LHCN-M2 (cell line): ENCODE measurements around the gene B9D1. TPM values are rescaled to one million over a fixed set of nuclear protein-coding genes. Genes with fewer than 3 reads are reported as not detected.
A peak's percentile ranks its signal among the peaks of the same experiment; 100 is the strongest.

Experiments
- DNase-seq: peaks from one replicate; pipeline ENCODE4 v3.0.0-alpha.2; 2012; ENCODE audit warnings: low read depth
- total RNA-seq: library from RNA; depleted of rRNA; stranded (reverse); fragments of >200 nt; gene quantifications from 2 replicates; pipeline ENCODE4 v1.2.3, GENCODE V29; 2014

B9D1 gene
- total RNA-seq, 1 experiment from 2014 or later, result 37.9 TPM

DNA sequence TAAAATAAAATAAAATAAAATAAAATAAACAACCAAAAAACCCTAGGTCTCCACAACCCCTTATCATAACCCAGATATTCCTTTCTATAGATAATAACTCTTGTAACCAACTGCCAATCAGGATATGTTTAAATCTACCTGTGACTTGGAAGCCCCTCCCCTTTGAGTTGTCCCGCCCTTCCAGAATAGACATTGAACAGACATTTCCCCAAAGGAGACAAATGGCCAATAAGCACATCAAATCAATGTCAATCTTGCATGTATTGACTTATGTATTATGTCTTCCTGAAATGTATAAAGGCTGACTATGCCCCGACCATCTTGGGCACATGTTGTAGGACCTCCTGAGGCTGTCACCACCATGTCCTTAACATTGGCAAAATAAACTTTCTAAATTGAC, 14.3 kb upstream of the B9D1 start:
- no peak for DNase-seq

DNA sequence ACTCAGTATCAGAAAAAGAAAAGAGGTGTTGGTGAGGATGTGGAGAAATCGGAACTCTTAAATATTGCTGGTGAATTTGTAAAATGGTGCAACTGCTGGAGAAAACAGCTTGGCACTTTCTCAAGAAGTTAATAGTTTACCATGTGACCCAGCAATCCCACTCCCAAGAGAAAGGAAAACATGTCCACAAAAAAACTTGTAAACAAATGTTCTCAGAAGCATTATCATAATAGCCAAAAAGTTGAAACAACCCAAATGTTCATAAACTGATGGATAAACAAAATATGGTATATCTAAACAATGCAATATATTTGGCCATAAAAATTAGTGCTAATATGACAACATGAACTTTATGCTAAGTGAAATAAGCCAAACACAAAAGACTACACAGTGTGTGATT, 13.2 kb upstream of the B9D1 start:
- no peak for DNase-seq

DNA sequence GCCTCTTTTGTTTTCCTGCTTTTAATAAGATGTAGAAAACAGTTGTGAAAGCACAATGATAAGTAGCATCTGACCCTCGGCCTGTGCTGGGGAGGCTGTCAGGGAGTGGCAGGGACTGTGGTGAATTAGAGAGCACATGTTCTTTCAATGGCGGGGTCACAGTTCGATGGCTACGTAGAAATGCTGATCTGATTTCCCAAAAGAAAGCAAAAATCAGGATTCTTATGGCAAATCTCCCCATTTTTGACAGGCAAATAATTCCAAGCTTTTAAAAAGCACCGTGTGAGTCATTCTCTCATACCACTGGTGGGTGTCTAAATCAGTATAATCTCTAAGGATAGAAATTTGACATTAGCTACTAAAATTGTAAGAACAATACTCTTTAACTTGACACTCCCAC, 11.6 kb upstream of the B9D1 start:
- DNase-seq, result no peak

DNA sequence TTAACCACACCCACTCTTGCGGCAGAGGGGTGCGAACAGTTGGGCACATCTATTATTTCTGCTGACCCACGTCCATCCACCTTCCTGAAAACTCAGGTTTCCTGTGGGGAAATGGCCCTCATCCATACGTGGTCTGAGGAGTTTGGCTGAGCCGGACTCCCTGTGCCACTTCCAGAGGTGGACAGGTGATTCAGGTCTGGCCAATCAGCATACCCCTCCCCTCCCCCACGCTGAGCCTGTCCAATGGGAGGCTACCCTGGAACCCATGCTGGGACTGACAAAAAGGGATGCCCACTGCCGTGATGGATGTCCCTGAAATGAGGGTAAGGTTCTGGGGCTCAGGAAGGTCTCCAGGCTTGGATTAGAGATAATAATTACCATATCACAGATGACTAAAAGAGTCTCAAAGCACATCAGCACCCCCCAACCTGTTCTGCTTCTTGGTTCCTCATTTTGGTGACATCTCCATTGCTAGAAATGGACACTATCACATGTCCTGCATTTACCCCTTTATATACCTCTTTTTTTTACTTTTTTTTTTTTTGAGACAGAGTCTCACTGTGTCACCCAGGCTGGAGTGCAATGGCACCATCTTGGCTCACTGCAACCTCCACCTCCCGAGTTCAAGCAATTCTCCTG, 10.5 kb upstream of the B9D1 start:
- no peak for DNase-seq

DNA sequence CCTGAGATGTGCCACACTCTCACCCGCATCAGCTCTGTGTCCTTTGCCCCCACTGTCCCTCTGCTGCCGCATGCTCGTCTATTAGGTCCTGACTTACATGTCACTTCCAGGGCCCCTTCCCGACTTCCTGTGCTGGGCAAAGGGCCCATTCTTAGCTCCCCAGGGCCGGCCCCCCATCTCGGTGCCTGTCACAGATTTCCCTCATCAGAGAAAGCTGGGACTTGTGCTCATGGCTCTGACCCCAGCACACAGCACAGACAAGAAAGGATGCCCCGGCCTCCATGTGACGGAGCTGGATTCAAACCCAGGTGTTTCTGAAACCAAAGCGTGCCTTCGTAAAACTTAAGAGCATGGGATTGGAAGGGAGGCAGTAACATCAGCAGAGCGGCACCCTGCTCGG, 9.9 kb upstream of the B9D1 start:
- DNase-seq, result no peak

DNA sequence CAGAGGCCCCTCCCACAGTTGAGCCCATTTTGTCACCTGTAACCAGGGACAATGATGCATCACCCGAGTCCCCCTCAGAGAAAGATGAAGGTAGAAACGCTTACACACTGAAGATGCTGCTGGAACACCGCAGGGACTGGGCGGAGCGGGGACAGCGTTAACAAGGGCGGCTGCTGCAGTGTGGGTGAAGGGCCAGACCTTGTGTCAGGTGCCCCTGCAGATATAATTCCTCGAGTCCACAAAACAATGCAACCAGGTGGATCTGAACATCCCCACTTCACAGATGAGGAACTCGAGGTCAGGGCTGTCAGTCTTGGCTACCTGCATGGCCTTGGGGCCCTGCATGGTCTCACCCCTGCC, 9.5 kb upstream of the B9D1 start:
- no peak for DNase-seq

DNA sequence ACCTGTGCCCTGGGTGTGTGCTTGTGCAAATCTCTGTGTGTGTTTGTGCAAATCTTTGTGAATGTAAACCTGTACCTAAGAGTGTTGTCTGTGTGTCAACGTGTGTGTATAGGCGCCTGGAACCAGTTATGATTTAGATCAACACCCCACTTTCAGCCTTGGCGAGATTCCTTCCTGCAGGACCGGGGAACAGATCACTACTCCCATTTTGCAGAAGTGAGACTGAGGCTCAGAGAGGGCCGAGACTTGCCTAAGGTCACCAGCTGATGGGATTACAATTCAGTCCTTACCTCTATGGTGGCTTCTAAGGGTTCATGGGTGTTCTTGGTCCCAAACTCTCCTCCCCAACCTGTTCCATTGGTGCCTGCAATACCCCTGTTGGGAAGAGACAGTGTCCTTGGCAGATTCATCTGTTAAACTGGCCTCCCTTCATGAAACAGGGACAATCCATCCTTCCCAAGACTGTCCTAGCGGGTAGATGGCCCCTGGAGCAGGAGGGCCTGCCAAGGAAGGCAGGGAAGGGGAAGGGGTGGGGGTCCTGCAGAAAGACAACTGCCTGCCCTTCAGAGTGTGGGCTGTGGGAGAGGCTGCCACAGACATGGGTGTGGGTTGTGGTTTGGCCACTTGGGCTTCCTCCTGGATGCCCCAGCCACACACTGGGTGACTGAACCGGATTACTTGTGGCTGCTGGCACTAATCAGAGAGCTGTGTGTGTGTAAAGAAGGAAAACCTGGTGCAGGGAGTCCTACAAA, 8.9 kb upstream of the B9D1 start:
- no peak for DNase-seq

DNA sequence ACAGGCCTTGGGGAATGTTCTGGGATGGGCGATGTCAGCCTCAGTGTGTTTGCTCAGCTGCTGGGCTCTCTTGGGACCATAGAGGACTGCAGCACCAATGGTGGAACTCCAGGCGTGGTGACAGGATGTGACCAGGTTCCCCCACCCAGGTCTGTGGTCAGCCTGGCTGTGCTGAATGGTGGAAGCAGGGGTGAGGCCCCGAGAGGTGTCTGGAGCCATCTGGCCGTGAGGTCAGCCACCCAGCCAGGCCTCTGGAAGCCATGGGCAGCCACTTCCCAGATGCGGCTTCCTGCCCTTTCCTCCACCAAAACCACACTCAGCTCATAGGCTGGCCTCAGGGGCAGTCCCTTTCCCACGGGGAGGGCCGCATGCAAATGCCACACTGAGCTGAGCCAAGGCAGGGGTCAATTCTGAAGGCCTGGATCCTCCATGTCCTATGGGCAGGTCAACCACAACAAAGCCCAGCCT, 8.0 kb upstream of the B9D1 start:
- peak; percentile 89 for DNase-seq

DNA sequence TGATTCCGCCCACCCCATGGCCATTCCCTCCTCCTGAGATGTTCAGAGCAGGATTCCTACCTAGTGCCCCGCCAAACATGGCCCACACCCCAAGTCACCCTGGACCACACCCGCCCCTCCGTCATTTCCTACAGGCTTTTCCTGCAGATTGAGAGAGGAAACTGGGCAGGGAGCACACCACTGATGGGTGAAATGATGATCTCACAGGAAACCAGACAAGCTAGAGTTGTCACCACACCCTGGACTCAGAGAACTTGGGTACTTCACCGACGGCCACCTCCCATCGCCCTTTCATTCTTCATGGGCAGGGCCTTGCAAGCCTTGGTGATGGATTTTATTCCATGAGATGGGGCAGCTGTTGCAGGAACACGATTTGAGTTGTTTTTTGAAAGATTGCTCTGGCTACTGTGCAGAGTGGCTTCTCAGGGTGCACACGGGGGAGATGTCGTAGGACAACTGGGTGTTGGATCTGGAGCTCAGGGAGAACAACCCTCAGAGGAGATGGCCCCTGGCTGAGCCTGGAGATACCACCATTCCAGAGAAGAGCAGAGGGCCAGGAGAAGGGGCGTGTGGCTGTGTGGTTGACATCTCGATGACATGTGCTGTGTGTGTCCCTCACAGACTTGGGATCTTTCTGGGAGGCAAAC, 7.4 kb upstream of the B9D1 start:
- no peak for DNase-seq

DNA sequence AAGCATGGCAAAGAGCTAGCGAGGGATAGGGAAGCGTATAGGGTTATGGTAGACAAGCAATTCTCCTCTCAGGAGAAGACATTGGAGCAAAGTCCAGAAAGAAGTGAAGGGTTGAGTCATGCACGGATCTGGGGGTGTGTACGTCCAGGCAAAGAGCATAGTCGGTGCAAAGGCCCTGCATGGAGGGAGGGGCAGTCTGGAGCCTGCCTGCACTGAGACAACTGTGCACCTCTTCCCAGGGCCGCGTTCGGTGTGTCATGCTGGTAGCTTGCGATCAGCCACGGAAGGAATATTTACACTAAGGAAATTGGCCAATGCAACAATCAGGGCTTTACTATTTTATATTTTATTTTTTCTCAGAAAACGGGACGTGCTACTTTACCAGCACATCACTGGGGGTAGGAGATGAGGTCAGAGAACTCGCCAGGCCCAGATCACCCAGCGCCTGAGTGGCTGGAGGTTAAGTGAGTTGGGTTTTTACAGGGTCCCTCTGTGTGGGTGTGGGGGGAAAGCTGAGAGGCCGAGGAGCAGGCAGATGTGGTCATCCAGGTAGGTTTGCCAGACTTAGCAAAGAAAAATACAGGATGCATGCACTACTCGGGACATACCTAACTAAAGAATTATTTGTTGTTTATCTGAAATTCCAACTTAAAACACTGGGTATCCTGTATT, 6.7 kb upstream of the B9D1 start:
- DNase-seq, result no peak

DNA sequence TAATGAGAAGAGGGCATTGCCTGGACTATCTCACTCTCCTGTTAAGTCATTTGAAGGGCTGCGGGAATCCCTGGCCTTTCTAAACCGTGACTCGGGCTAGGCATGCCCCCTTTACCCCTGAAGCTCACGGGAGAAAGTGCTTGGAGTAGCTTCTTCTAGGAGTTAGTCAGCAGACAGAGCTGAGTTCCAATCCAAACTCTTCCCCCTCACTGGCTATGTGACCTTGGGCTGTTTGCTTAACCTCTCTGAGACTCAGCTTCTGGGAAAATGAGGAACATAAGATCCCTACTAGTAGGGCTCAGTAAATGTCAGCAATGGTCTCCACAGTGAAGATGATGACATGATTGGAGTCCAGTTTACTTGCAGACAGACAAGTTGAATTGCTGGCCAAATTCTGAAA, 5.7 kb upstream of the B9D1 start:
- no peak for DNase-seq

DNA sequence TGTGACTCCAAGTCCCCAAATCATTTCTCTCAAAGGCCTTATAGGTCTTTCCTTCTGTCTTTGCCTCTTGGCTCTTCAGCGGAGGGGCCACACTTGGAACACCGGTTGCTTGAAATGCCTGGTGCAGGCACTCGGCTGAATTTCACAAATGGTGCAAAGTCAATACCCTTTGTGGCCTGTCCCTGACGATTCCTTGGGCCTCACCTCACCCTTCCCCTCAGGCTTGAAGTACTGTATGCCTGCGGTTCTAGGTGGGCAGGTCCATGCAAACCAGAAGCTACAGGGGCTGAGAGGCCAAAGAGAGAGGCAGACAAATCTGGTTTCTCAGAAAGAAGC, 4.1 kb upstream of the B9D1 start:
- DNase-seq, result no peak

DNA sequence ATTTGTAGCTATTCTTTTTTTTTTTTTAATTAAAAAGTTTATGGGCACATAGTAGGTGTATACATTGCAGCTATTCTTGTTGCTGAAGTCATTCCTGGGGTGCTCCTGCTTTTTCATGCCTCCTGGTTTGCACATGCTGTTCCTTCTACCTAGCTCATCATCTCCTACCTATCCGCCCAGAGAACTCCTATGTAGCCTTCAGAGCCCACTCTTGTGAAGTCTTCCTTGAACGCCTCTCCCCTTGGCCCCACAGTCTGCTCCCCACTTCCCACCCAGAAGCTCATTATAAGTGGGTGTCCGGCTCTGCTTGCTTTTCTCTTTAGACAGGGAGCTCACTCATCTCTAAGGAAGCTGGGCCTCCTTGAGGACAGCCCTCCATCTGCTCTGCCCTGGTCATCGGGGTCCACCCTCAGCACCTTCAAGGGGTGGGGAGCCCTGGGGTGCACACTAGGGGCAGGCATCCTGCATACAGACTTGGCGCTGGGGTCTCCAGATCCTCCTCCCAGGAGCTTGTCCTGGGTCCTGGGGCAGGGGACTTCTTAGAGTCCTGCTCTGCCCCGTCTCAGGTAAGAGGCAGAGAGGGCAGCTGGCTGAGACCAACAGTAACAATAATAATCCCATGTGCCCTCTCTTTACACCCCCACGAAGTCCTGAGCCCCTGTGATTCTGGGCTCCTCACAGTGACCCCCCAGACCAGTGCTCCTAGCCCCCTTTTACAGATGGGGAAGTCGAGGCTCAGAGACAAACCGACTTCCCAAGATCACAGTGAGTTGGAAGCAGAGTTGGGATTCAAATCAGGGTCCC, 3.5 kb upstream of the B9D1 start:
- no peak for DNase-seq

DNA sequence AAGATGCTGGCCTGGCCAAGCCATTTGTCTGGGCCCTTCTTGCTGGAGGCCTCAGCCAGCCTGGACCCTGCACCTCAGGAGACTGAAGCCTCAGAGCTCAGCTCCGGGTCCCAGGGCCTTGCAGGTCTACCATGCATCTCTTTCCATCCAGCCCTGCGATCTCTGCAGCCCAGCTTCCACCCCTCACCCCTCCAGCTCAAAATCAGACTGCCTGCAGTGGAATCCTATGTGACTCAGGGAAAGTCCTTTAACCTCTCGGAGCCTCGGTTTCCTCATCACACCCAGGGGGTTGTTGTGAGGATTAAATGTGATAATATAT, 2.9 kb upstream of the B9D1 start:
- no peak for DNase-seq

DNA sequence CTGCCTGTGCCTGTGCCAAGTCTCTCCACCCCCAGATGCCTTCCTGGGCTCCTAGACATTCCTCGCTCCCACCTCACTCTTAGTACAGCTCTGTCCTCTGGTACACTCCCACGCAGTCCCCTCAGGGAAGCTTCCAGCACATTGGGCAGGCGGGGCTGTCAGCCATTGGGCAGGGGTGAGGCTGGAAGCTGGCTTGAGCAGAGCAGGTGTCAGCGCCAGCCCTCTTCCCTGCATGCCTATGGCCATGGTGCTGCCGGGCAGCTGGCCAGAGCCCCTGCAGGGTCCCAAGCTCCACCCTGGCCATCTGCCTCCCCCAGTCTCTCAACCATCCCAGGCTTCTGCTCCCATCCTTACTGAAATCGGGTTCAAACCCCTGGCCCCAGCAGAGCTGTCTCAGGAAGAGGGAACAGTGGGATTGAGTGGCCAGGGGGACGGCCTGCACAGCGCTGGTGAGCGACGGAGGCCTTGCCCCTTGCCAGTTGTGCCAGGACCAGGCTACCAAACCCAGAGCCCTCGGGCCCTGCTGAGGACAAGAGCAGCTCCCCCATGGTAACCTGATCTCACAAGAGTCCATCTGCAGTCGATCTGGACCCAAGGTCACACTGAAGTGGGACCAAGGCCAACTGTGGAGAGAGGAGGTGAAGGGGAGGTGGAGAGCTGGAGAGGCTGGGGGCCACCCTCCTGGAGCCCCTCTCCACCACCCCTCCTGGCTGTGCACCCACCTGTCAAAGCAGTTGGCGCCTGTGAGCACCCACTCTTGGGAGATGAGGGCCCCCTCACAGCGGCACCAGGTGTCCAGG, 2.4 kb upstream of the B9D1 start:
- no peak for DNase-seq

DNA sequence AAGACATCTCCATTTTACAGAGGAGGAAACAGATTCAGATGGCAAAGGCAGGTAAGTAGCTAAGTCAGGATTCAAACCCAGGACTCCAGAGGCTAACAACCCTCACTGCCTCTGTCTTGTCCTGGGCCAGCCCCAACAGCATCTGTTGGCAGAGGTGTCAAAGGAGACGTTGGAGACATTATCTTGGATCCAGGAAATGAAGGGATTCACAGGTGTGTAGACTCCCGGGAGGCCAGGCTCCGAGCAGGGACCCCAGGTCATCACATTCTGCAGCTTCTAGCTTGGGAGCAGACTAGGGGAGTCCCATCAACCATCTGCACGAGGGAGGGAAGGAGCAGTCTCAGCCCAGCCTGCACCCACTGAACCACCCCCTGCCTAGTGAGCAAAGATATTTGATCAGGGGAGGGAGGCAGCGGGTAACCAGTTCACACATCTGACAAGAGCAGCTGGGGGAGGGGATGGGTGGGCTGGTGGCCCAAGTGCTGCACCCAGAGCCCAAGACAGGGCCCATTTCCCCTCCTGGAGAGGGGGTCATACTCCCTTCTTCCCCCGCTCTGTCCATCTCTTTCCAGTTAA, 1.0 kb upstream of the B9D1 start:
- DNase-seq, result no peak

DNA sequence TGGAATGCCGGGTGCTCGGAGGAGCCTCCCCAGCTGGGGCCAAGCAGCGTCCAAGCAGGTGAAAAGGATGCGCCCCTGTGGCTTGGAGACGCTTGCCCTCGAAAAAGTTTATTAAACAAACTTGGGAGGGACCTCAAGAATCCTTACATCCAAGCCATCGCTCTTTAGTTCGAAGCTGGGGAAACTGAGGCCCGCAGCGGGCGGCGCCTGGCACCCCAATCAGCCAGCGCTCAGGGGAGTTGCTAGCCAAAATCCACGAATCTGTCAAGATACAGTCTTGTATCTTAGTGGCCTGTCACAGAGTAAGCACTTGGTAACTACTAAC, 553 bp upstream of the B9D1 start:
- no peak for DNase-seq

DNA sequence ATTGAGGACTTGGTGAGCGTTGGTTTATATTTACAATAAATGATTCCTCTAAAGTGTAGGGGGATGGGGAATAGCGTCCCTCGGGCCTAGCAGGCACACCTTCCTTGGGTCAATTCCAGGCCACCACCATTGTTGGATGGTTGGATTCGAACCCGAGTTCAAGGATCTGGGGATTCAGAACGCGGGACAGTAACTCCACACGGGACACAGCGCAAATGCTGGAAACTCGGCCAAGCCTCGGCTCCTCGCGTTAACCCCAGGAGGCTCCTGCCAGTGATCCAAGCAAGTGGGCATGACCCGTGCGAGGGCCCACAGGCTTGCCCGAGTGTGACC, 613 bp downstream of the B9D1 start:
- no peak for DNase-seq

DNA sequence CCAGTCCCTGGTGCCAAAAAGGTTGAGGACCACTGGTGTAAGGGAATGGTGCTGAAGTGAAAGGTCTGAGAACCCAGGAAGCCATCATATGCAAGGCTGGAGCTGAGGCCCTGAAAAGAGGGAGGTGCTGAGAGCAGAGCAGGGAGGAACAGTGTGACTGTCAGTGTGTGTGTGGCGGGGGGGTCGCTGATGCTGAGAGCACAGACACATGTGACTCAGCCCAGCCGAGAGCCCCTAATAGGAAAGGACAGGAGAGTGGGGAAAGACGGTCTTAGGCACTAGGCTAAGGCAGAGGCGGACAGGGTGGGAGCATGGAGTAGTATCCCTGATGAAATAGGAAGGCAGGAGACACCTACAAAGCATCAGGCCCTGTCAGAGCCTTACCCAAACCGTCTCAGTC, 1.2 kb downstream of the B9D1 start:
- DNase-seq, result no peak

DNA sequence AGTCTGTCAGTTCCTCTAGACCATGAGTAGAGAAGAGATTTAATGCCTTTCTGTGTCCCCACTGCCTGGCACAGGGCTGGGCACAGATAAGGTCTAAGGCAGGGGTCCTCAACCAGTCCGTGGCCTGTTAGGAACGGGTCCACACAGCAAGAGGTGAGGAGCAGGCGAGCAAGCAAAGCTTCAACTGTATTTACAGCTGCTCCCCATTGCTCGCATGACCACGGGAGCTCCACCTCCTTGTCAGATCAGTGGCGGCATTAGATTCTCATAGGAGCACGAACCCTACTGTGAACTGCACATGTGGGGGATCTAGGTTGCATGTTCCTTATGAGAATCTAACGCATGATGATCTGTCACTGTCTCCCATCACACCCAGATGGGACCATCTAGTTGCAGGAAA, 1.8 kb downstream of the B9D1 start:
- DNase-seq, result no peak

DNA sequence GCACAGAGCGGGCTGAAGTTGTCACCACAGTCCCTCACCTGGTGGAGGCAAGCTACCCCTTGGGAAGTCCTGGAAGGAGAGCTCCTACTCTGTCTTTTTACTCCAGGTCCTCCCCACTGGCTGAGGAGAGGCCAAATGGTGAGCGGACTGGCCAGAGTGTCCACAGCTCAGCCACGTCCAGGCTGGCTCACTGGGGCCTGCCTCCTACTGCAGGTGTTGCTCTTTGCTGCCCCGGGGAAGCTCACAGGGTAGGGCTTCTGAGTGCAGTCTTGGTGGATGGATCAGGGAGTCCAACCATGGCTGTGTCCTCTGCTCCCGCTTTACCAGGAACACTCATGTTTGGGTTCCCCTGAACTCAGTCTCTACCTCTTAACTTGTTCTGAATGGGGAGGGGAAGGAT, 2.7 kb downstream of the B9D1 start:
- DNase-seq, result no peak
